ENCODE measurements around the gene TCEAL6. TPM values are rescaled to one million over a fixed set of nuclear protein-coding genes. Genes with fewer than 3 reads are reported as not detected.

TCEAL6 gene
- total and polyA plus RNA-seq, 2 of the 13 experiments (the other 11 are each of a cell fraction or from before 2014, with no cell fraction given), result not detected

Other genes starting within 250 kb of the TCEAL6 start
- 0.02 TPM in 1 of 2 replicates, not detected in the other for gene ZMAT1, start 210.5 kb downstream of the TCEAL6 start, total RNA-seq (2016; rRNA removed; fragmentation: Illumina TruSeq; extraction: Trizol)
- 0.01 TPM in 2 replicates for gene ZMAT1, start 210.5 kb downstream of the TCEAL6 start, polyA plus RNA-seq (2011; rRNA removed)
- not detected in 2 replicates for gene TCEAL2, start 16.8 kb downstream of the TCEAL6 start, total RNA-seq (2016; rRNA removed; fragmentation: Illumina TruSeq; extraction: Trizol)
- not detected in 2 replicates for gene TCEAL2, start 16.8 kb downstream of the TCEAL6 start, polyA plus RNA-seq (2011; rRNA removed)
- not detected in 2 replicates for gene BEX5, start 13.5 kb upstream of the TCEAL6 start, total RNA-seq (2016; rRNA removed; fragmentation: Illumina TruSeq; extraction: Trizol)
- not detected in 2 replicates for gene BEX5, start 13.5 kb upstream of the TCEAL6 start, polyA plus RNA-seq (2011; rRNA removed)
- gene TCP11X1, start 72.8 kb upstream of the TCEAL6 start, total RNA-seq (2016; rRNA removed; fragmentation: Illumina TruSeq; extraction: Trizol), result not detected in 2 replicates
- gene TCP11X1, start 72.8 kb upstream of the TCEAL6 start, polyA plus RNA-seq (2011; rRNA removed), result not detected in 2 replicates
- gene NXF2, start 104.7 kb upstream of the TCEAL6 start, total RNA-seq (2016; rRNA removed; fragmentation: Illumina TruSeq; extraction: Trizol), result not detected in 2 replicates
- gene NXF2, start 104.7 kb upstream of the TCEAL6 start, polyA plus RNA-seq (2011; rRNA removed), result not detected in 2 replicates

Measured in HepG2 (cell line).